Activated naive CD8-positive, alpha-beta T cell treated with anti-CD3 and anti-CD28 coated beads for 36 hours (primary cell): ENCODE results near the gene CD248. TPM values are rescaled to one million over a fixed set of nuclear protein-coding genes. Genes with fewer than 3 reads are reported as not detected.
"Not testable (repeated sequence)": the region's sequence is repeated elsewhere in the genome, so short reads cannot be mapped to it uniquely, and the experiment has no call there.

ENCODE experiments used
- DNase-seq: peaks from one replicate; pipeline ENCODE4 v3.0.0; 2021
- H3K27ac Mint-ChIP-seq: one replicate; pipeline ENCODE4 v1.8.0; 2022; ENCODE audit warnings: mild to moderate bottlenecking, moderate library complexity, mixed read lengths
- H3K27me3 Mint-ChIP-seq: one replicate; pipeline ENCODE4 v1.8.0; 2022; ENCODE audit warnings: mild to moderate bottlenecking, mixed read lengths
- H3K36me3 Mint-ChIP-seq: one replicate; pipeline ENCODE4 v1.8.0; 2021; ENCODE audit warnings: mild to moderate bottlenecking, mixed read lengths
- H3K4me1 Mint-ChIP-seq: one replicate; pipeline ENCODE4 v1.8.0; 2021; ENCODE audit warnings: mixed read lengths
- H3K4me3 Mint-ChIP-seq: one replicate; pipeline ENCODE4 v1.8.0; 2022; ENCODE audit warnings: mild to moderate bottlenecking, moderate library complexity, mixed read lengths
- H3K9me3 Mint-ChIP-seq: one replicate; pipeline ENCODE4 v1.8.0; 2022; ENCODE audit warnings: mixed read lengths
- total RNA-seq, 2 experiments: library from RNA; stranded (reverse); gene quantifications; one replicate each; pipeline ENCODE4 v1.2.3, GENCODE V29; 2021

CD248 gene, protein sequence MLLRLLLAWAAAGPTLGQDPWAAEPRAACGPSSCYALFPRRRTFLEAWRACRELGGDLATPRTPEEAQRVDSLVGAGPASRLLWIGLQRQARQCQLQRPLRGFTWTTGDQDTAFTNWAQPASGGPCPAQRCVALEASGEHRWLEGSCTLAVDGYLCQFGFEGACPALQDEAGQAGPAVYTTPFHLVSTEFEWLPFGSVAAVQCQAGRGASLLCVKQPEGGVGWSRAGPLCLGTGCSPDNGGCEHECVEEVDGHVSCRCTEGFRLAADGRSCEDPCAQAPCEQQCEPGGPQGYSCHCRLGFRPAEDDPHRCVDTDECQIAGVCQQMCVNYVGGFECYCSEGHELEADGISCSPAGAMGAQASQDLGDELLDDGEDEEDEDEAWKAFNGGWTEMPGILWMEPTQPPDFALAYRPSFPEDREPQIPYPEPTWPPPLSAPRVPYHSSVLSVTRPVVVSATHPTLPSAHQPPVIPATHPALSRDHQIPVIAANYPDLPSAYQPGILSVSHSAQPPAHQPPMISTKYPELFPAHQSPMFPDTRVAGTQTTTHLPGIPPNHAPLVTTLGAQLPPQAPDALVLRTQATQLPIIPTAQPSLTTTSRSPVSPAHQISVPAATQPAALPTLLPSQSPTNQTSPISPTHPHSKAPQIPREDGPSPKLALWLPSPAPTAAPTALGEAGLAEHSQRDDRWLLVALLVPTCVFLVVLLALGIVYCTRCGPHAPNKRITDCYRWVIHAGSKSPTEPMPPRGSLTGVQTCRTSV
- total RNA-seq: 10 to 100 TPM; 11.0 to 11.9 TPM

DNA sequence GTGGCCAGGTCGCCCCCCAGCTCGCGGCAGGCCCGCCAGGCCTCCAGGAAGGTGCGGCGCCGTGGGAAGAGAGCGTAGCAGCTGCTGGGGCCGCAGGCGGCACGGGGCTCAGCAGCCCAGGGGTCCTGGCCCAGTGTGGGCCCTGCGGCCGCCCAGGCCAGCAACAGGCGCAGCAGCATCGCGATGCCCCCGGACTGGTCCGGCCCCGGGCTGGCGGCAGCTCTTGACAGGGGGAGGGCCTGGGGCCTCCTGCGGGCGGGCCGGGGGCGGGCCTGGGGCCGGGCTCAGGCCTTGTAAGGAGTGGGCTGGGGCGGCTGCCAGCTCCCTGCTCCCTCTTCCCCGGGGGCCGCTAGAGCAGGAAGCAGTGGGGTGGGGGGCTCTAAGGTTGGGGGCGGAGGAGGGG lies at the start of gene CD248:
Gene CD248, minus strand, starts transcription at position 196 of the 403 bp plus-strand sequence. Its CDS starts 17 bp downstream, at position 179.
- peaks cover 57% of the 10 kb centered on the region for H3K4me1 Mint-ChIP-seq
- peaks cover 17% of the 10 kb centered on the region for H3K9me3 Mint-ChIP-seq
- H3K27me3 Mint-ChIP-seq: no peaks in the 10 kb centered on the region
- H3K36me3 Mint-ChIP-seq: peaks cover 4% of the 10 kb centered on the region
- peak within 1 kb of the TSS; percentile 88 for H3K4me3 Mint-ChIP-seq
- H3K27ac Mint-ChIP-seq: peak within 1 kb of the TSS; percentile 98
- peak; percentile 36 for DNase-seq

DNA sequence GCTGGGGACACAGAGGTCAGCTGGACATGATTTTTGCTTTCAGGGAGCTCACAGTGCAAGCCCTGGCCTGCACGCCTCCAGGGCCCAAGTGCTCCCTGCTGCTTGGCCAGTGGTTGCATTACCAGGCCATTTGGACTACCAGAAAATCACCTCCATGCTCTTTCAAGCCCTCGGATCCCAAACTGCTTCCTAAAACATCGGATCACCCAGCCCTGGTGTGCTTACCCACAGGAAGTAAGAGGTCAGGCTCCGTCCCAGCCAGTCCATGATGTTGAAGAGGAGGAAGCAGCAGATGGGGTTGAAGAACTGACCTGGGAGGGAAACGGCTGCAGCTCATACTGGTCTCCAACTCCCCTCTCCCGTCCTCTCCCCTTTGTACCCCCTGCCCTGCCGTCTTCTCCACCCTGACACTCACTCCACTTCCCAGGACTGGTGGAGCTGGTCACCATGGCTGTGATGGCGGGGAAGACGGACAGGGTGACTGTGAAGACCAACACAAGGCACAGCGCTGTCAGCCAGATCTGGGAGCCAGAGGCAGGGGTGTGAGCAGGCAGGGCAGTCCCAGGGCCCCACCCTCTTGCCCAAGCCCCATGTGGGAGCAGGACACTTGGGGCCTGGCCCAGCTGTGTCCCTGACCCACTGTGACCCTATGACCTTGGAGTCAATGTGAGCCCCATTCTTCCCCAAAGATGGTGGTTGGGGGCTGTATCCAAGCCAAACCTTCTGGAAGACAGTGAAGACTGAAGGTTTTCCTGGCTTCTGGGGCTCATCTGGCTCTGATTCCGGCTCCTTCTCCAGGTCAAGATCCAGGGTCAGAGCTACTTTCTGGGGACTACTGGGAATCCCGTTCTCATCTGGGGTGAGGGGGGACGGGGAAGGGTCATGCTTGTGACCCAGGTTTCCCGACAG lies 49.1 kb upstream of the CD248 start:
- Mint-ChIP-seq H3K9me3 (no peaks in the 10 kb centered on the region), H3K36me3 (peaks cover 6% of the 10 kb centered on the region), H3K4me3 (no peak overlapping the region), H3K27ac (no peak overlapping the region), H3K27me3 (no peaks in the 10 kb centered on the region), H3K4me1 (peaks cover 9% of the 10 kb centered on the region)
- DNase-seq: no peak

DNA sequence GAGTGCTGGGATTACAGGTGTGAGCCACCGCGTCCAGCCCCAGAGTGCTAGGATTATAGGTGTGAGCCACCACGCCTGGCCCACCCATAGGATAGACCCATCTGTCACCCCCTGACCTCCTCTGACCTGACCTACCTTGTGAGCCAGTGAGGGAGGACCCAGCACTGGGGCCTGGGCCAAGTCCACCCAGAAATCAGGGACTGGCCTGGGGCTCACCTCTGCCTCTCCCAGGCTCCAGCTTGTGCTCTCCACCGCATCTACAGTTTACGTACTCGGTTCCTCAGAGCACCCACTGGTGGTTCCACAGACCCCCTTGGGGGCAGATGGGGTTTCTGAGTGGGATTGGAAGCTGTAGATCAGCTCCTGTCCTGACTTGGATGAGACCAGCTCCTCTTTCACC lies 48.3 kb upstream of the CD248 start:
- H3K4me1 Mint-ChIP-seq: peaks cover 6% of the 10 kb centered on the region
- no peaks in the 10 kb centered on the region for H3K27me3 Mint-ChIP-seq
- H3K4me3 Mint-ChIP-seq: no peak overlapping the region
- H3K36me3 Mint-ChIP-seq: peaks cover 6% of the 10 kb centered on the region
- H3K27ac Mint-ChIP-seq: no peak overlapping the region
- H3K9me3 Mint-ChIP-seq: no peaks in the 10 kb centered on the region
- DNase-seq: no peak

DNA sequence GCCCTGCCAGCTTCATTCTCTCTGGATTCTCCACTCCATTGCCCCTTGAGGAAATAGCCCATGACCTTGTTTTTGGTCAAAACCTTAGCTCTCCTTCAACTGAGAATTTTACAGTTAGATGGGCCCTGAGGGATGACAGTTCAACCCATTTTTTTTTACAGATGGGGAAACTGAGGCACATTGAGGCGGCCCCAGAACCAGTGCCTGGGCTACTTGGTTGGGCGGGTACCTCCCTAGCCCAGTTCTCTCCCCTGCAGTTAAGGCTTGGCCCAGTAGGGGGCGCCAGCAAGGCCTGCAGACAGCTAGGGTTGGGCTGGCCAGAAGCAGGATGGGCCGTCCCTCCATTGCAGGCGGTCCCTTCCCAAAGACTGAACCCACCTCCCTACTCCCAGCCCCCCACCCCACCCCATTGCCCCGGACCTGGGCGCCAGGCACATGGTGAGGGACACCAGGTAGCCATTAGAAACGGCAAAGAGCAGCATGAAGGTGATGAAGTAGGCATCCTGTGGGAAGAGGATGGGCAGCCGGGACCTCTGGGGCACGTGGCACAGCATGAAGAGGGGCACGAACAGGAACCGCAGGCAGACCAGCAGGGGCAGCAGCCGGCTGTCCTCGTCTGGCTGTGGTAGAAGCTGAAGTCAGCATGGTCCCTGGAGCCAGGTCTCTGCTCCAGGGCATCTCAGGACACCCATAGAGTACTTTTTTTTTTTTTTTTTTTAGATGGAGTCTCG lies 47.1 kb upstream of the CD248 start:
- peaks cover 2% of the 10 kb centered on the region for H3K4me1 Mint-ChIP-seq
- peak; percentile 71 for DNase-seq
- no peak overlapping the region for H3K4me3 Mint-ChIP-seq
- peaks cover 6% of the 10 kb centered on the region for H3K36me3 Mint-ChIP-seq
- H3K9me3 Mint-ChIP-seq: no peaks in the 10 kb centered on the region
- no peaks in the 10 kb centered on the region for H3K27me3 Mint-ChIP-seq
- H3K27ac Mint-ChIP-seq: no peak overlapping the region

DNA sequence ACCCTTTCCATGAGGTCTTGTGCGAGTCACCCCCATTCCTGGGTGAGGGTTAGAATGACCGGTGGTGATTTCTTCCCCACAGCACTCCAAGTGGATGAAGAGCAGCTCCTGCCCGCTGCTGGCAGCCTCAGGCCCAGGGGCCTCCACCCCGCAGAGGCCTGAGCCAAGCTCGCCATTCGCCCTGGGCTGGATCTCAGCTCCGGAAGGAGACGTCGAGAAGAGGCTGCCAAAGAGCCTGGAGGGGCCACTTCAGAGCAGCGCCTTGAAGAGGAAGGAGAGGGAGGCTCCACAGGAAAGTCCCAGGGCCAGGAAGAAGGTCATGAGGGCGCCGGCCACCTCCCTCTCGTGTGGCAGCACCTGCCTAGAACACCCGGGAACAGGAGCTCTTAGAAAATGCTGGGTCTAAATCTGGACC lies 46.4 kb upstream of the CD248 start:
- Mint-ChIP-seq H3K4me1 (peaks cover 2% of the 10 kb centered on the region), H3K36me3 (peaks cover 6% of the 10 kb centered on the region), H3K4me3 (no peak overlapping the region), H3K27ac (no peak overlapping the region), H3K9me3 (no peaks in the 10 kb centered on the region), H3K27me3 (no peaks in the 10 kb centered on the region)
- no peak for DNase-seq

DNA sequence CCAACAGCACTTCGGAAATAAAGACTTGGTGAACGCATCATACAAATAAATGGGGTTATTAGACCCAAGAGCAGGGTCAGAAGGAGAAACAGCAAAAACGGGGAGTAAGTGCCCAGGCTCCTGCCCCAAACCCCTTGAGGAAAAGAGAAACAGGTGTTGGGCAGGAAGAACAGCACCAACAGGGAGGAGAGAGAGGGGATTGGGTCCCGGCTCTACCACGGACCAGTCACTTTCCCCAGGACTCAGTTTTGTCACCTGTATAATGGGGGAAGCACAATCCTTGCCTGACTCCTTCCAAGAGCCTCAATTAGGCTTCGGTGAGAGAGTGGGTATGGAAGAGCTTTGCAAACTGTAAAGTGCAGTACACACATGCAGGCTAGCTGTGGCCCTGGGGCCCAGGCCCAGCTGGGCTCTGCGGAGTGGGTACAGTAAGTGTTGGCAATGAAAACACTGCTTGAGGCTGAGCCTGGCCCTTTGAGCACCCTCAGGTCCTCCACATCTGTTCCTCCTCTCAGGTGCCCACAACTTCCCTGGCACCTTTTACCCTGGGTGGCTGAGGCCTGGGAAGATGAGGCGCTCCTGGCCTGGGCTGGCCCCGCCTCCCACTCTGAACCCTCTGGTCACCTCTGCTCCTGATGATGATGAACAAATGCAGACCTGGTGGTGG lies 45.8 kb upstream of the CD248 start:
- DNase-seq: no peak
- Mint-ChIP-seq H3K9me3 (no peaks in the 10 kb centered on the region), H3K27me3 (no peaks in the 10 kb centered on the region), H3K4me3 (no peak overlapping the region), H3K4me1 (peaks cover 2% of the 10 kb centered on the region), H3K27ac (no peak overlapping the region), H3K36me3 (peaks cover 2% of the 10 kb centered on the region)

DNA sequence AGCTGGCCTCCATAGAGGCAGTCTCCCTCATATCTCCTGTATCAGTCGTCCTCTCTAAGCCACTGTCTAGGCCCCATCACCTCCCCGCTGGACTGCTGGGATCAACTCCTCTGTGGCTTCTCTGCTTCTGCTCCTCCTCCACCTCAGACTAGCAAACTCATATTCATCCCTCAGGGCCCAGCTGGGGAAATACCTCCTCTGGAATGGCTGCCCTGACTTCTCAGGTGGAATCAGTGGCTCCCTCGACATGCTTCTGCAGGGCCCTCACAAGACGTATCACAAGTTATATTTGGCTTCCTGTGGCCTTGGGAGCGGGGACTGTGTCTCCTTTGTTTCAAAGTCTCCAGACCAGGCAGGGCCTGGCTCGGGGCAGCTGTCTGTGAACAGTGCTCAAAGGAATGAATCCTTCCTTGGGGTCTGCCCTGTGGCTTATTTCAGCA lies 44.7 kb upstream of the CD248 start:
- no peaks in the 10 kb centered on the region for H3K9me3 Mint-ChIP-seq

DNA sequence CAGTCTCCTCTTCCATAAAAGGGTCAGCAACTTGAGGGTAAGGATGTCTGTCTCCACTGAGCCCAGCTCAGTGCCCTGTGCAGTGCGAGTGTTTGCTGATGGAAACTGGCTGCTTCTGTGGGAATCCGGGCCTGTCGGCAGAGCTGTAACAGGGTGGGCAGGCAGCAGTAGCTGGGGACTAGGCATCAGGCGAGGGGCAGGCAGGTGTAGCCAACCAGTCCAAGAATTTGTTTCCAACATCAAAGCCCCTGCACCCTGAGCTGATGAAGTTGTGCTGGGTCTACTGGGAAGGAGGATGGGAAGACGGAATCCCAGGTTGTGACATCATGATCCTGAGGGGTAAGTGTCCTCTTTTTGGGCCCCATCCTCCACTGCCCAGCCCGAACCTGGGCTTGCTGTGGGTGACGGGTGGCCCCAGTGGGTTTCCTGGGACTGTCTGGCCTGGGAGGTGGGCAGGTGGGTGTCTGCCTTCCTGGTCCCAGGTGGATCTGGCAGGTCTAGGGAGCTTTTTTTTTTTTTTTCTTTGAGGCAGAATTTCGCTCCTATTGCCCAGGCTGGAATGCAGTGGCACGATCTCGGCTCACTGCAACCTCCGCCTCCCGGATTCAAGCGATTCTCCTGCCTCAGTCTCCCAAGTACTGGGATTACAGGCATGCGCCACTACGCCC lies 43.7 kb upstream of the CD248 start:
- Mint-ChIP-seq H3K27ac (no peak overlapping the region), H3K4me3 (no peak overlapping the region), H3K36me3 (peaks cover 2% of the 10 kb centered on the region), H3K27me3 (no peaks in the 10 kb centered on the region), H3K9me3 (no peaks in the 10 kb centered on the region), H3K4me1 (peaks cover 2% of the 10 kb centered on the region)
- DNase-seq: no peak

More for the DNA sequence above, 44.7 kb upstream of the CD248 start:
- no peak for DNase-seq
- Mint-ChIP-seq H3K27ac (peak overlapping the region; percentile 58), H3K4me3 (no peak overlapping the region), H3K36me3 (peaks cover 2% of the 10 kb centered on the region), H3K27me3 (no peaks in the 10 kb centered on the region), H3K4me1 (peaks cover 2% of the 10 kb centered on the region)

DNA sequence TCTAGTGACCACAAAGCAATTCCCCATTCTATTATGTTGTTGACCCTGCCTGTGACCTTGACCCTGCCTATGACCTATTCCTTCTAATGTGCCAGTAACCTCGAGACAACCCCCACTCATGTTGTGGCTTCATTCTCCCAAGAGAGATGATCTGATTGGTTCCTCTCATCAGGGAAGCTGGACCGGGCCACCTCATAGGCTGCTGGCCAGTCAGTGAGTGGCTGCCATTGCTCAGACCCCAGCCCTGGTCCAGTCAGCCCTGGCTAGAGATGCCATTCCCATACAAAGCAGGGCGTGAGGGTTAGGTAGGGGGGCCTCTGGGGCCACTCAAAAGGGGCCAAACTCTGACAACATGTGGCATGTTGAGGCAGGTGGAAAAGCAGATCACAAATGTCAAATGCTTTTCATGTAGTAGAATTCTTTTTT lies 42.8 kb upstream of the CD248 start:
- no peak for DNase-seq
- no peaks in the 10 kb centered on the region for H3K27me3 Mint-ChIP-seq
- H3K9me3 Mint-ChIP-seq: no peaks in the 10 kb centered on the region
- H3K4me3 Mint-ChIP-seq: no peak overlapping the region
- H3K27ac Mint-ChIP-seq: peak overlapping the region; percentile 38
- H3K4me1 Mint-ChIP-seq: peaks cover 2% of the 10 kb centered on the region
- H3K36me3 Mint-ChIP-seq: peaks cover 2% of the 10 kb centered on the region

DNA sequence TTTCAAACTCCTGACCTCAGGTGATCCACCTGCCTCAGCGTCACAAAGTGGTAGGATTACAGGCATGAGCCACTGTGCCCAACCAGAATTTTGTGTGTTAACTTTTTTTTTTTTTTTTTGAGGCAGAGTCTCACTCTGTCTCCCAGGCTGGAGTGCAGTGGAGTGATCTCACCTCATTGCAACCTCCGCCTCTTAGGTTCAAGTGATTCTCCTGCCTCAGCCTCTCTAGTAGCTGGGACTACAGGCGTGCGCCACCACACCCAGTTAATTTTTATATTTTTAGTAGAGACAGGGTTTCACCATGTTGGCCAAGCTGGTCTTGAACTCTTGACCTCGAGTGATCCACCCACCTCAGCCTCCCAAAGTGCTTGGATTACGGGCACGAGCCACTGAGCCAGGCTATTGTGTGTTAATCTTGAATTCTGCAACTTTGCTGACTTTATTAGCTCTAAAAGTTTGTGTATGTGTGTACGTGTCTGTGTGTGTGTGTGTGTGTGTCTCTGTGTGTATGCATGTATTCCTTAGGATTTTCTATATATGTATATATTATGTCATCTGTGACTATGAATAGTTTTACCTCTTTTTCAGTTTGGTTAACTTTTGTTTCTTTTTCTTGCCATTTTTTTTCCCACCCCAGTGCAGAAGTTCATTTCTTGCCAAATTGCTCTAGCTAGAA lies 33.9 kb upstream of the CD248 start:
- DNase-seq, H3K9me3 Mint-ChIP-seq, H3K27ac Mint-ChIP-seq, H3K4me3 Mint-ChIP-seq, H3K36me3 Mint-ChIP-seq, H3K27me3 Mint-ChIP-seq: not testable (repeated sequence)
- peaks cover 16% of the 10 kb centered on the region for H3K4me1 Mint-ChIP-seq

DNA sequence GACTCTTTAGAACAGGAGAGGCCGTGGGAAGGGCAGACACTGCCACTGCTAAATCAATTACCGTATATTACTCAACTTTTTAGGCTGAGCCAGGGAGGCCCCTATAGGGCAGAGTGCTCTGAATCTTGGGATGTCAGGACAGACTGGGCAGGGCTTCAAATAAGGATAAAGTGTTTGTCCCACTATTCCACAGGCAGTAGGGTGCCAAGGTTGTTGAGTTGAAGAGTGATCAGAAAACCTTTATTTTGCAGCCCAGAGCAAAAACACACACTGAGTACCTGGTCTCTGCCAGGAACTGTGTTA lies 32.2 kb upstream of the CD248 start:
- no peak for DNase-seq
- Mint-ChIP-seq H3K27ac (no peak overlapping the region), H3K4me3 (peak overlapping the region; percentile 84), H3K27me3 (peaks cover 7% of the 10 kb centered on the region), H3K36me3 (peaks cover 7% of the 10 kb centered on the region), H3K9me3 (peaks cover 2% of the 10 kb centered on the region), H3K4me1 (peaks cover 23% of the 10 kb centered on the region)

DNA sequence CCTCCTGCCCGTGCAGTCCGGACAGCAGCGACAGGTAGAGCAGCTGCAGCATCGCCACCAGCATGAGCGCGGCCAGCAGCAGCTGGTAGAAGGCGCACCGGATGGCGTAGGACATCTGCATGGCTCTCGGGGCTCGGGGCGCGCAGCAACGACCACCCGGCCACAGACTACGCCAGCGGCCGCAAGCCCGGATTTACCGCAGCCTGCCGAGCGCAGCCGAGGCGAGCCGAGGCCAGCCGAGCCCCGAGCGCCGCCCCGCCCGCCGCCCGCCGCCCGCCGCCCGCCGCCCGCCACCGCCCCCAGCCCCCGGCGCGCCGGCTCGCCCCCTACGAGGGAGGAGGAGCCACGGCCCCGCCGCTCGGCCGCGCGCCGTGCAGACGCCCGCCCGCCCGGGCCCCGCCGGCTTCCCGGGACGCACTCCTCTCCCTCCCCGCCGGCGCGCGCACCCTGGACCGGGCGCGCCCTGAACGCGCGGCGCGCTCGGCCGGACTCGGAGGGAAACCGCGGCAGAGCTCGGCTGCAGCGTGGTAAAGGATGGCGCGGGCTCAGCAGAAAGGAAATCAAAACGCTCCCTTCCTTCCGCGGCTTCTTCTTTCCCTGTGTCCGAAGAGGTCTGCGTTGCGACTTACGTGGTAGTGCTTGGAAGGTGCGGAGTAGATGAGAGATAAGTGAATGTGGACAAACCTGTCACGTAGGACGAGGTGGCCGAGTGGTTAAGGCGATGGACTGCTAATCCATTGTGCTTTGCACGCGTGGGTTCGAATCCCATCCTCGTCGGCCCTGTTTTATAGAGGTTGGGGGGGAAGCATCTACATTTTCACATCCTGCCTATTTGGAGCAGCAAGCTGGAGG lies 30.8 kb upstream of the CD248 start, which contains the start of gene B4GAT1:
Gene B4GAT1, minus strand, starts transcription at position 205 of the 852 bp plus-strand sequence. Its CDS starts 84 bp downstream, at position 121.
- H3K4me3 Mint-ChIP-seq: peak within 1 kb of the TSS; percentile 93
- H3K27ac Mint-ChIP-seq: peak within 1 kb of the TSS; percentile 94
- peaks cover 2% of the 10 kb centered on the region for H3K9me3 Mint-ChIP-seq
- H3K4me1 Mint-ChIP-seq: peaks cover 36% of the 10 kb centered on the region
- peaks cover 7% of the 10 kb centered on the region for H3K27me3 Mint-ChIP-seq
- peak; percentile 87 for DNase-seq
- H3K36me3 Mint-ChIP-seq: peaks cover 6% of the 10 kb centered on the region
